Measurements from ENCODE around the gene DCP1B. TPM values are rescaled to one million over a fixed set of nuclear protein-coding genes. Genes with fewer than 3 reads are reported as not detected.

DCP1B gene
- total and polyA plus RNA-seq, 2 of the 4 experiments (the other 2 are of a cell fraction) = 13.3 to 19.7 TPM

GRCh38 chr12:2020511-2020910 is 16.3 kb upstream of the DCP1B start:
- Histone ChIP-seq H3K4me2 (ENCODE audit: low read depth, low read length) (no peak overlapping the region), H3K9me1 (ENCODE audit: insufficient read depth, low read length) (no peaks in the 10 kb centered on the region), H4K20me1 (ENCODE audit: insufficient read depth, low read length) (no peaks in the 10 kb centered on the region), H2BK120ac (ENCODE audit: low read depth, low read length) (no peak overlapping the region), H3K9me3 (ENCODE audit: control insufficient read depth, insufficient read depth, low read length) (peaks cover 2% of the 10 kb centered on the region), H3K27me3 (ENCODE audit: control insufficient read depth, insufficient read depth, low read length) (peaks cover 35% of the 10 kb centered on the region), H3K9ac (ENCODE audit: low read depth, low read length) (no peak overlapping the region), H2AK9ac (replicated peaks; ENCODE audit: low read depth, low read length, poor library complexity) (no peak overlapping the region), H2AK5ac (ENCODE audit: low read depth, low read length) (no peak overlapping the region), H4K8ac (ENCODE audit: low read depth in 2 of 2, low read length in 2 of 2) (no peak overlapping the region), H3K4me1 (ENCODE audit: control insufficient read depth, insufficient read depth, low read length) (no peaks in the 10 kb centered on the region), H3K23ac (ENCODE audit: low read depth, low read length) (no peak overlapping the region), H3K79me1 (ENCODE audit: low read depth in 1 of 2, low read length in 2 of 2) (no peaks in the 10 kb centered on the region), H3K4ac (ENCODE audit: low read depth, low read length) (no peak overlapping the region), H3K36me3 (ENCODE audit: control insufficient read depth, insufficient read depth, low read length) (no peaks in the 10 kb centered on the region), H3K14ac (replicated peaks; ENCODE audit: low read depth, low read length) (no peak overlapping the region), H2AFZ (replicated peaks; ENCODE audit: low read length, poor library complexity) (no peak overlapping the region), H4K91ac (ENCODE audit: insufficient read depth, low read depth, low read length) (no peak overlapping the region), H3K18ac (ENCODE audit: low read depth, low read length) (no peak overlapping the region), H4K5ac (ENCODE audit: low read depth, low read length) (no peak overlapping the region), H3K27ac (ENCODE audit: insufficient read depth, low read length) (no peak overlapping the region), H2BK5ac (ENCODE audit: low read depth, low read length, poor library complexity, severe bottlenecking) (no peak overlapping the region), H3K56ac (ENCODE audit: extremely low read depth, insufficient read depth, low read length) (no peak overlapping the region), H2BK20ac (ENCODE audit: low read depth, low read length) (no peak overlapping the region), H2BK15ac (ENCODE audit: low read depth, low read length) (no peak overlapping the region), H3K4me3 (ENCODE audit: insufficient read depth, low read depth, low read length) (no peak overlapping the region)
- dilution Hi-C loops (cut with HindIII; ENCODE audit: low sequenced_read_pairs, unreplicated experiment) (no loop called here), intact Hi-C loops (cut with micrococcal nuclease) (no loop called here), in situ Hi-C loops (cut with MboI; ENCODE audit: low sequenced_read_pairs) (loop anchor here (10.0 kb wide), 2 partner anchors 216 to 366 kb away; no protein-coding TSS in a partner anchor)
- CTCF ChIA-PET = no interaction called here
- POLR2A ChIA-PET (ENCODE audit: unreplicated experiment) = no interaction called here
- 92% methylated on average over 2 of the region's 3 CpGs; no CpG with 5 or more reads in 1 of the 2 experiments for WGBS, 2 experiments (ENCODE audit: extremely low coverage in 2 of 2, insufficient read length in 1 of 2)
- ATAC-seq (ENCODE audit: low read depth) (no peak), DNase-seq (no peak)
- no TSS peak for BruUV-seq (replicated peaks)
- TF ChIP-seq RAD21 (IDR thresholded peaks at IDR 0.05; ENCODE audit: low read length) (no peak), ELK1 (IDR thresholded peaks at IDR 0.05; ENCODE audit: borderline replicate concordance, low read depth, low read length) (no peak), MAFK (IDR thresholded peaks at IDR 0.05; ENCODE audit: low read depth, low read length) (no peak), USF2 (IDR thresholded peaks at IDR 0.05; ENCODE audit: low read depth, low read length) (no peak), POLR2A (IDR thresholded peaks at IDR 0.05; ENCODE audit: low read depth, low read length) (no peak)
